ENCODE measurements around the gene MKNK1.

MKNK1 gene

GRCh38 chr1:46605232-46605631 lies 1.2 kb upstream of the MKNK1 start:
- TF ChIP-seq ZFX (IDR thresholded peaks at IDR 0.05; ENCODE audit: borderline replicate concordance) (no peak), CTCF (IDR thresholded peaks at IDR 0.05) (no peak)
- H3K27ac ChIP-seq: no peak overlapping the region

GRCh38 chr1:46603481-46603857 lies 599 bp downstream of the MKNK1 start:
- peak overlapping the region; percentile 46; the same call in 1 of the 2 replicates for H3K27ac ChIP-seq
- TF ChIP-seq ZFX (IDR thresholded peaks at IDR 0.05; ENCODE audit: borderline replicate concordance): no peak
- TF ChIP-seq CTCF (IDR thresholded peaks at IDR 0.05): no peak

GRCh38 chr1:46601257-46602007 lies 2.6 kb downstream of the MKNK1 start:
- H3K27ac ChIP-seq: no peak overlapping the region
- TF ChIP-seq CTCF (IDR thresholded peaks at IDR 0.05): no peak
- no peak for TF ChIP-seq ZFX (IDR thresholded peaks at IDR 0.05; ENCODE audit: borderline replicate concordance)

- TF ChIP-seq ZFX (IDR thresholded peaks at IDR 0.05; ENCODE audit: borderline replicate concordance): no peak
- TF ChIP-seq CTCF (IDR thresholded peaks at IDR 0.05): no peak
- H3K27ac ChIP-seq: no peak overlapping the region
Observed at GRCh38 chr1:46599059-46599970, 4.8 kb downstream of the MKNK1 start.

- TF ChIP-seq CTCF (IDR thresholded peaks at IDR 0.05): no peak
- no peak for TF ChIP-seq ZFX (IDR thresholded peaks at IDR 0.05; ENCODE audit: borderline replicate concordance)
- no peak overlapping the region for H3K27ac ChIP-seq
Observed at GRCh38 chr1:46596846-46597245, 7.2 kb downstream of the MKNK1 start.

- TF ChIP-seq ZFX (IDR thresholded peaks at IDR 0.05; ENCODE audit: borderline replicate concordance) (no peak), CTCF (IDR thresholded peaks at IDR 0.05) (no peak)
- H3K27ac ChIP-seq: no peak overlapping the region
Observed at GRCh38 chr1:46596036-46596435, 8.0 kb downstream of the MKNK1 start.

- TF ChIP-seq CTCF (IDR thresholded peaks at IDR 0.05): no peak
- TF ChIP-seq ZFX (IDR thresholded peaks at IDR 0.05; ENCODE audit: borderline replicate concordance): no peak
- H3K27ac ChIP-seq: no peak overlapping the region
Observed at GRCh38 chr1:46595127-46595526, 8.9 kb downstream of the MKNK1 start.
